MM.1S (cell line): ENCODE measurements around the gene C2CD2L.
"Not testable (repeated sequence)": the region's sequence is repeated elsewhere in the genome, so short reads cannot be mapped to it uniquely, and the experiment has no call there.

ENCODE experiments used
- DNase-seq: peaks from one replicate; pipeline ENCODE4 v3.0.0-alpha.2; 2015
- H2AFZ ChIP-seq: fragments of 300-600 bp; sonication (generic); 2 replicates; pipeline ENCODE4 v1.6.0; 2016; ENCODE audit warnings: antibody characterized with exemption, low read length
- H3F3A ChIP-seq: fragments of 300-600 bp; sonication (generic); 2 replicates; pipeline ENCODE4 v1.6.1; 2016; ENCODE audit warnings: mild to moderate bottlenecking, antibody characterized with exemption, low read length, moderate library complexity, mixed read lengths; ENCODE audit not compliant: insufficient read depth
- H3K27ac ChIP-seq: fragments of 300-600 bp; sonication (generic); 2 replicates; pipeline ENCODE4 v1.5.1; 2016; ENCODE audit warnings: mild to moderate bottlenecking, low read length
- H3K27me3 ChIP-seq: fragments of 300-600 bp; sonication (generic); replicated peaks from 2 replicates; pipeline ENCODE4 v1.6.0; 2016; ENCODE audit warnings: low read length; ENCODE audit not compliant: insufficient read depth
- H3K36me3 ChIP-seq: fragments of 300-600 bp; sonication (generic); replicated peaks from 2 replicates; pipeline ENCODE4 v1.6.1; 2016; ENCODE audit warnings: mild to moderate bottlenecking, low read length, mixed read lengths; ENCODE audit not compliant: insufficient read depth
- H3K4me1 ChIP-seq: fragments of 300-600 bp; sonication (generic); 2 replicates; pipeline ENCODE4 v1.6.1; 2016; ENCODE audit warnings: low read length, mixed read lengths
- H3K4me2 ChIP-seq: fragments of 300-600 bp; sonication (generic); 2 replicates; pipeline ENCODE4 v1.6.0; 2016; ENCODE audit warnings: low read depth, low read length
- H3K4me3 ChIP-seq: fragments of 300-600 bp; sonication (generic); 2 replicates; pipeline ENCODE4 v1.5.1; 2016; ENCODE audit warnings: low read length, mixed read lengths
- H3K79me2 ChIP-seq: fragments of 300-600 bp; sonication (generic); 2 replicates; pipeline ENCODE4 v1.6.1; 2016; ENCODE audit warnings: mixed run types, low read length, mixed read lengths
- H3K9ac ChIP-seq: fragments of 300-600 bp; sonication (generic); 2 replicates; pipeline ENCODE4 v1.6.1; 2016; ENCODE audit warnings: low read length, mixed read lengths
- H3K9me2 ChIP-seq: fragments of 300-600 bp; sonication (generic); replicated peaks from 2 replicates; pipeline ENCODE4 v1.6.1; 2016; ENCODE audit warnings: mild to moderate bottlenecking, low read length, mixed read lengths; ENCODE audit not compliant: insufficient read depth
- H3K9me3 ChIP-seq: fragments of 300-600 bp; sonication (generic); replicated peaks from 2 replicates; pipeline ENCODE4 v1.6.1; 2016; ENCODE audit warnings: mild to moderate bottlenecking, low read length, mixed read lengths; ENCODE audit not compliant: insufficient read depth
- H4K20me1 ChIP-seq: fragments of 300-600 bp; sonication (generic); 2 replicates; pipeline ENCODE4 v1.6.1; 2016; ENCODE audit warnings: mild to moderate bottlenecking, low read length, moderate library complexity, mixed read lengths; ENCODE audit not compliant: insufficient read depth
- EZH2 ChIP-seq: fragments of 300-600 bp; sonication (generic); optimal IDR thresholded peaks from 2 replicates; pipeline ENCODE3; 2017; ENCODE audit warnings: low read depth, mild to moderate bottlenecking, antibody characterized with exemption, low read length, mixed read lengths
- EZH2phosphoT487 ChIP-seq: fragments of 300-600 bp; sonication (generic); IDR thresholded peaks from 2 replicates; pipeline ENCODE4 v1.6.1; 2018; ENCODE audit warnings: antibody characterized with exemption, low read length
- TF ChIP-seq, protein P1 (sequence below): fragments of 300-600 bp; sonication (generic); IDR thresholded peaks from 2 replicates; pipeline ENCODE4 v1.5.1; 2016; ENCODE audit warnings: antibody characterized with exemption, low read length, mixed read lengths

C2CD2L gene

DNA sequence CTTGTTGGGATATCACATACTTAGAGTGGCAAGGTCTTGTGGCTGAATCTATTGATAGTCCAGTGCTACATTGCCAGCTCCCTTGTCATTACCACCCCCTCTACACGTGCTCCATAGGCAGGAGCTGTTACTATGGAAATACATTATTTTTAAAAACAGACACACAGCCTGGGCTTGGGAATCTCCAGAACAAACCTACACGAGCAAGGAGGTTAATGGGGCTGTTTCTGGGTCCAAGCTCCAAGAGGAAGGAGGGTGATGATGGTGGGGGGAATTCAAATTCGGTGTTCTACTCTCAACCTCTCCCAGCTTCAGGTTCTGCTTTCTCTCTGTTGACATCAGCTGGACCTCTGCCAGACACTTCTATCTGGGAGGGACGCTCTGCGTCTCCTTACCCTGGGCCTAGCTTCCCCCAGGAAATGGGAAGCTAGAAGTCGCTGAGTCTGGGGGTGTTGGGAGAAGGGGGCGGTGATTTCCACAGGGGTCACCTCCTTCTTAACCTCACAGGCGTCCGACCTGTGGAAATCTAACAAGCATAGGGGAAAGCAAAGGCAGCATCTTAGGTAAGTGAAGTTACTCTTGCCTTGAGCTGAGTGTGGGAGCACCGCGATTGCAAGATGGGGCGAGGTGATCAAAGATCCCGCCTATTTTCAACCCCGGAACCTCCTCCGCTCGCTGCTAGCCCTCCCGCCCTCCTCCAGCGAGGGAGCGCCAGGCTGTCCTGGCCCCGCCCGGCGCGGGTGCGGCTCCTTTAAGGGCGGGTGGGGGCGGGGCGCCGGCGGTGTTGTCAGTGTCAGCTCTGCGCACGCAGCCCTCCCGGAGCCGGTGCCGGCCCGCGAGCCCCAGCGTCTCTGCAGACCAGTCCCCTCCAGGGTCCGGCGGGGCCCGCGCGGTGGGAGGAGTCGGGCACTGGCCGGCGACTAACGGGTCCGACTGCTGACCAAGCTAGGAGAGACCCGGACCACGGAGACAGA lies at the start of gene C2CD2L:
C2CD2L (plus strand) TSS at position 781 of the 974 bp plus-strand sequence. CDS start 398 bp downstream, outside the sequence.
- DNase-seq = peak; percentile 94
- H3F3A ChIP-seq = peaks cover 32% of the 10 kb centered on the region
- TF ChIP-seq, protein P1, sequence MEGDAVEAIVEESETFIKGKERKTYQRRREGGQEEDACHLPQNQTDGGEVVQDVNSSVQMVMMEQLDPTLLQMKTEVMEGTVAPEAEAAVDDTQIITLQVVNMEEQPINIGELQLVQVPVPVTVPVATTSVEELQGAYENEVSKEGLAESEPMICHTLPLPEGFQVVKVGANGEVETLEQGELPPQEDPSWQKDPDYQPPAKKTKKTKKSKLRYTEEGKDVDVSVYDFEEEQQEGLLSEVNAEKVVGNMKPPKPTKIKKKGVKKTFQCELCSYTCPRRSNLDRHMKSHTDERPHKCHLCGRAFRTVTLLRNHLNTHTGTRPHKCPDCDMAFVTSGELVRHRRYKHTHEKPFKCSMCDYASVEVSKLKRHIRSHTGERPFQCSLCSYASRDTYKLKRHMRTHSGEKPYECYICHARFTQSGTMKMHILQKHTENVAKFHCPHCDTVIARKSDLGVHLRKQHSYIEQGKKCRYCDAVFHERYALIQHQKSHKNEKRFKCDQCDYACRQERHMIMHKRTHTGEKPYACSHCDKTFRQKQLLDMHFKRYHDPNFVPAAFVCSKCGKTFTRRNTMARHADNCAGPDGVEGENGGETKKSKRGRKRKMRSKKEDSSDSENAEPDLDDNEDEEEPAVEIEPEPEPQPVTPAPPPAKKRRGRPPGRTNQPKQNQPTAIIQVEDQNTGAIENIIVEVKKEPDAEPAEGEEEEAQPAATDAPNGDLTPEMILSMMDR = no peak
- TF ChIP-seq EZH2phosphoT487 = no peak
- TF ChIP-seq EZH2 = no peak
- H3K27me3 ChIP-seq = no peaks in the 10 kb centered on the region
- H2AFZ ChIP-seq = peak within 1 kb of the TSS; percentile 90
- H3K9me3 ChIP-seq = no peaks in the 10 kb centered on the region
- H3K36me3 ChIP-seq = 0 out of 2 replicates have a peak, but pooled peaks cover 5% of the 10 kb centered on the region
- H3K27ac ChIP-seq = peak within 1 kb of the TSS; percentile 75; the same call in 1 of the 2 replicates
- H3K79me2 ChIP-seq = peaks cover 53% of the 10 kb centered on the region
- H3K4me1 ChIP-seq = peaks cover 33% of the 10 kb centered on the region
- H4K20me1 ChIP-seq = no peaks in the 10 kb centered on the region
- H3K4me2 ChIP-seq = peak within 1 kb of the TSS; percentile 98
- H3K9me2 ChIP-seq = no peaks in the 10 kb centered on the region
- peak within 1 kb of the TSS; percentile 89 for H3K9ac ChIP-seq
- H3K4me3 ChIP-seq = peak within 1 kb of the TSS; percentile 84

DNA sequence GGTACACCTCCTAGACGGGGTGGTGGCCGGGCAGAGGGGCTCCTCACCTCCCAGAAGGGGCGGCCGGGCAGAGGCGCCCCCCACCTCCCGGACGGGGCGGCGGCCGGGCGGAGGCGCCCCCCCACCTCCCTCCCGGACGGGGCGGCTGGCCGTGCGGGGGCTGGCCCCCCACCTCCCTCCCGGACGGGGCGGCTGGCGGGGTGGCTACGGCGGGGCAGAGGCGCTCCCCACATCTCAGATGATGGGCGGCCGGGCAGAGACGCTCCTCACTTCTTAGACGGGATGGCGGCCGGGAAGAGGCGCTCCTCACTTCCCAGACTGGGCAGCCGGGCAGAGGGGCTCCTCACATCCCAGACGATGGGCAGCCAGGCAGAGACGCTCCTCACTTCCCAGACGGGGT lies 48.0 kb upstream of the C2CD2L start:
- not testable (repeated sequence) for H3K9me3 ChIP-seq, H3K4me1 ChIP-seq, H3K27me3 ChIP-seq, H3K27ac ChIP-seq, H3K4me3 ChIP-seq, H3K4me2 ChIP-seq, H2AFZ ChIP-seq, DNase-seq, H3K9me2 ChIP-seq, H3K36me3 ChIP-seq, H4K20me1 ChIP-seq, H3K9ac ChIP-seq
- peaks cover 11% of the 10 kb centered on the region for H3F3A ChIP-seq
- H3K79me2 ChIP-seq = peaks cover 35% of the 10 kb centered on the region

DNA sequence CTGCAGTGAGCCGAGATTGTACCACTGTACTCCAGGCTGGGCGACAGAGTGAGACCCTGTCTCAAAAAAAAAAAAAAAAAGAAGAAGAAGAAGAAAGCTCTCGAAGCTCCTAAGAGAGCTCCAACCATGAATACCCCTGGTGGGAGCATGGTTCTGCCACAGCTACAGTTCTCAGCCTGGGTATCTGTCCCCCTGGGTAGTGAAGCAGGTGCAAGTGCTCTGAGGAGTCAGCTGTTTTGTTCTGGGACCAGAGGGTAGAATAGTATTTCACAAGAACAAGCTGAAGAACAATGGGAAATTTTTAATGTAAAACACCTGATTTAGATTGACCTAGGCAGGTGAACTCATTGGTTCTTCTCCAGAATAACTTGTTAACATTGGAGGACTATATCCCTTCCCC lies 45.9 kb upstream of the C2CD2L start:
- Histone ChIP-seq H3K4me2 (no peak overlapping the region), H4K20me1 (no peaks in the 10 kb centered on the region), H3K9ac (no peak overlapping the region), H3F3A (peaks cover 10% of the 10 kb centered on the region), H2AFZ (no peak overlapping the region), H3K36me3 (no peaks in the 10 kb centered on the region), H3K27me3 (no peaks in the 10 kb centered on the region), H3K4me1 (peaks cover 6% of the 10 kb centered on the region; the same call in 1 of the 2 replicates), H3K9me3 (no peaks in the 10 kb centered on the region), H3K4me3 (no peak overlapping the region), H3K27ac (no peak overlapping the region), H3K79me2 (peaks cover 32% of the 10 kb centered on the region), H3K9me2 (no peaks in the 10 kb centered on the region)
- no peak for DNase-seq
- no peak for TF ChIP-seq EZH2
- TF ChIP-seq EZH2phosphoT487 = no peak
- TF ChIP-seq, protein P1 = no peak
